Measurements from ENCODE around the gene ERMARD.
"Not testable (repeated sequence)": the region's sequence is repeated elsewhere in the genome, so short reads cannot be mapped to it uniquely, and the experiment has no call there.

GRCh38 chr6:169765789-169766188, 14.4 kb downstream of the ERMARD start:
- TF ChIP-seq CTCF (conservative IDR thresholded peaks at IDR 0.05; ENCODE audit: low read length); EZH2phosphoT487 (IDR thresholded peaks at IDR 0.05; ENCODE audit: borderline replicate concordance): not testable (repeated sequence)
